GM19324 (cell line): ENCODE results near the gene ZNF277.
"Not testable (repeated sequence)": the region's sequence is repeated elsewhere in the genome, so short reads cannot be mapped to it uniquely, and the experiment has no call there.

ENCODE experiments used
- ATAC-seq: cut with Tn5 transposase; IDR thresholded peaks from one replicate; pipeline ENCODE4 v1.9.1; 2021; ENCODE audit warnings: mild to moderate bottlenecking, moderate library complexity; ENCODE audit not compliant: unreplicated experiment, low FRiP score

Gene ZNF277

DNA sequence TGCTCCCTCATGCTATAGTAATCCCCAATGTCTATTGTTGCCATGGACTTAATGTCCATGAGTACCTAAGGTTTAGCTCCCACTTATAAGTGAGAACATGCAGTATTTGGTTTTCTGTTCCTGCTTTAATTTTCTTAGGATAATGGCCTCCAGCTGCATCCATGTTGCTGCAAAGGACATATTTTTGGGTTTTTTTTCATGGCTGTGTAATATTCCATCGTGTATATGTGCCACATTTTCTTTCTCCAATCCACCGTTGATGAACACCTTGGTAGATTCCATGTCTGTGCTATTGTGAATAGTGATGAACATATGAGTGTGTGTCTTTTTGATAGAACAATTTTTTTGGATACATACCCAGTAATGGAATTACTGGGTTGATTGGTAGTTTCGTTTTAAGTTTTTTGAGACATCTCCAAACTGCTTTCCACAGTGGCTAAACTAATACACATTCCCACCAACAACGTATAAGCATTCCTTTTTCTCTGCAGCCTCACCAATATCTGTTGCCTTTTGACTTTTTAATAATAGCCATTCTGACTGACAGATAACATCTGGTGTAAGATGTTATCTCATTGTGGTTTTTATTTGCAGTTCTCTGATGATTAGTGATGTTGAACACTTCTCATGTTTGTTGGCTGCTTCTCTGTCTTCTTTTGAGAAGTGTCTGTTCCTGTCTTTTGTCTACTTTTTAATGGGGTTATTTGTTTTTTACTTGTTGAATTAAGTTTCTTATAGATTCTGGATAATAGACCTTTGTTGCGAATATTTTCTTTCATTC lies 175.0 kb downstream of the ZNF277 start:
- no peak for ATAC-seq

- ATAC-seq, result peak; percentile 64
Observed at GRCh38 chr7:112383671-112384417, 177.3 kb downstream of the ZNF277 start.

- ATAC-seq, result no peak
Observed at GRCh38 chr7:112385516-112385915, 179.0 kb downstream of the ZNF277 start.

DNA sequence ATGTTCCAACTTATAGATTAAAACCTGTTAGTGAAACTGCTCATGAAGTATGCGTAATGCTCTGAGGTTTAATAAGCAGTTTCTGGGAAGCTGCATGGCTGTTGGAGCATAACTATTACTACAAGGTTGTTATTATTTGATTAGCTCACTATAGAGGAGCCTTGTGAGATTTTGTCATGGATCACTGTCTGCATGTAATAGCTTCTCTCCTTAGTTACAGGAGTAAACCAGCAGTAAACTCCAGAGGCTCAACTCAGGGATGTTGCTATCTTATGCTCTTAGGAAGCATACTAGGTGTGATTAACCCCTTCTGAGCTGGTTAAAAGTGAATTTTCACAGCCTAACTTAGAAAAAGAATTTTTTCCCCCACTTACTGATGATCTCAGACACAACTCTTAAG lies 180.1 kb downstream of the ZNF277 start:
- no peak for ATAC-seq

- no peak for ATAC-seq
Observed at GRCh38 chr7:112390167-112390566, 183.7 kb downstream of the ZNF277 start.

DNA sequence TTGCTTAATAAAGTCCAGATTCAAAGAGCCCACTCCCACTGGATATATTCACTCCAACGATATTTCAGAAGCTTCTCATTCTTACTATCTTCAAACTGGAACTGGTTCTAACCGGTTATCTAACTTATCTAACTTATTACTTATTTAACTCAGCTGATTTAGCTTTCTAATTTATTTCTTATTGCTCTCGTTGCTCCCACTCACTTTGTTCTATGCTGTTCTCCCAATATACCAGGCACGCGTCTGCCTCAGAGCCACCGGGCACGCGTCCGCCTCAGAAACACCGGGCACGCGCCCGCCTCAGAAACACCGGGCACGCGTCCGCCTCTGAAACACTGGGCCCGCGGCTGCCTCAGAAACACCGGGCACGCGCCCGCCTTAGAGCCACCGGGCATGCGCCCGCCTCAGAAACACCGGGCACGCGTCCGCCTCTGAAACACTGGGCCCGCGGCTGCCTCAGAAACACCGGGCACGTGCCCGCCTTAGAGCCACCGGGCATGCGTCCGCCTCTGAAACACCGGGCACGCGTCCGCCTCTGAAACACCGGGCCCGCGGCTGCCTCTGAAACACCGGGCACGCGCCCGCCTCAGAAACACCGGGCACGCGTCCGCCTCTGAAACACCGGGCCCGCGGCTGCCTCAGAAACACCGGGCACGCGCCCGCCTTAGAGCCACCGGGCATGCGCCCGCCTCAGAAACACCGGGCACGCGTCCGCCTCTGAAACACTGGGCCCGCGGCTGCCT lies 184.8 kb downstream of the ZNF277 start:
- not testable (repeated sequence) for ATAC-seq

DNA sequence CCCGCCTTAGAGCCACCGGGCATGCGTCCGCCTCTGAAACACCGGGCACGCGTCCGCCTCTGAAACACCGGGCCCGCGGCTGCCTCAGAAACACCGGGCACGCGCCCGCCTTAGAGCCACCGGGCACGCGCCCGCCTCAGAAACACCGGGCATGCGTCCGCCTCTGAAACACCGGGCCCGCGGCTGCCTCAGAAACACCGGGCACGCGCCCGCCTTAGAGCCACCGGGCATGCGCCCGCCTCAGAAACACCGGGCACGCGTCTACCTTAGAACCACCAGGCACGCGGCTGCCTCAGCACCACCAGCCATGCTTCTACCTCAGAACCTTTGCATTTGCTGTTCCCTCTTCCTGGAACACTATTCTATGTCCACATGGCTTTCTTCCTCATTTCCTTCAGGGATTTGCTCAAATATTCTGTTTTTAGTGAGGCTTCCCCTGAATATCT lies 185.4 kb downstream of the ZNF277 start:
- ATAC-seq, result peak; percentile 57
